Measurements from ENCODE around the gene JOSD2. TPM values are rescaled to one million over a fixed set of nuclear protein-coding genes. Genes with fewer than 3 reads are reported as not detected.

JOSD2 gene
- total and polyA plus RNA-seq, 9 of the 15 experiments (the other 6 are each of a cell fraction or from before 2014, with no cell fraction given), result 0.06 to 14.4 (median 3.1) TPM

DNA sequence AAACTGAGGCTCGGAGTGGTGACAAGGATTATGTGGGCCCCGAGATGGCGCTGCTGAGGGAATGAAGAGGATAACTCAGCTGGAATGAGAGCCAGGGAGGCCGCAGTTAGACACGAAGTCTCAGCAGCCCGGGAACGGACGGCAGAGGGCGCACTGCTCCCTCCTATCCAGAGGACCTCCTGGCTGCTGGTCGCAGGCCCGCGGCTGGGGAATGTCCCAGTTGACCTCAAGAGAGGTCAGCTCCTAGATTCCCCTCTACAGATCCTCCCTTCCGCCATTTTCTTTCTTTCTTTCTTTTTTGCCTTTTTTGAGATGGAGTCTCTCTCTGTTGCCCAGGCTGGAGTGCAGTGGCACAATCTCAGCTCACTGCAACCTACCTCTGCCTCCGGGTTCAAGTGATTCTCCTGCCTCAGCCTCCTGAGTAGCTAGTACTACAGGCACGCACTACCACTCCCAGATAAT lies 26.8 kb upstream of the JOSD2 start (continued):
- TF ChIP-seq BACH1 (tag; IDR thresholded peaks at IDR 0.05) (no peak), WHSC1 (IDR thresholded peaks at IDR 0.05; ENCODE audit: low read length) (no peak), RNF2 (IDR thresholded peaks at IDR 0.05) (no peak), NR2C2 (CRISPR knock-in tag; IDR thresholded peaks at IDR 0.05) (peak; percentile 97), NR2C2 (tag; IDR thresholded peaks at IDR 0.05) (peak; percentile 98), TEAD1 (CRISPR knock-in tag; IDR thresholded peaks at IDR 0.05) (peak in 1 of 2 experiments; percentile 74; a peak in 1 of 4 replicates), PRMT5 (CRISPR knock-in tag; IDR thresholded peaks at IDR 0.05) (no peak), ATF7 (IDR thresholded peaks at IDR 0.05) (peak; percentile 54), SMAD3 (CRISPR knock-in tag; conservative IDR thresholded peaks at IDR 0.05) (peak; percentile 86; the same call in 1 of the 2 replicates), FOSL1 (tag; conservative IDR thresholded peaks at IDR 0.05) (0 out of 2 replicates have a peak, but pooled peaks have one; percentile 13), ZNF830 (CRISPR knock-in tag; IDR thresholded peaks at IDR 0.05) (no peak), SMC3 (conservative IDR thresholded peaks at IDR 0.05; ENCODE audit: insufficient read depth, low read depth, low read length) (peak; percentile 91), KDM1A (IDR thresholded peaks at IDR 0.05) (peak; percentile 75 to 89)
- TF ChIP-seq, protein P1, sequence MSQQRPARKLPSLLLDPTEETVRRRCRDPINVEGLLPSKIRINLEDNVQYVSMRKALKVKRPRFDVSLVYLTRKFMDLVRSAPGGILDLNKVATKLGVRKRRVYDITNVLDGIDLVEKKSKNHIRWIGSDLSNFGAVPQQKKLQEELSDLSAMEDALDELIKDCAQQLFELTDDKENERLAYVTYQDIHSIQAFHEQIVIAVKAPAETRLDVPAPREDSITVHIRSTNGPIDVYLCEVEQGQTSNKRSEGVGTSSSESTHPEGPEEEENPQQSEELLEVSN (IDR thresholded peaks at IDR 0.05; ENCODE audit: borderline replicate concordance in 1 of 2, extremely low read depth in 1 of 2, insufficient read depth in 1 of 2, insufficient read length in 1 of 2, low read depth in 1 of 2, low read length in 1 of 2, poor library complexity in 1 of 2, severe bottlenecking in 1 of 2), result peak in 1 of 2 experiments; percentile 16
- TF ChIP-seq, protein P2, sequence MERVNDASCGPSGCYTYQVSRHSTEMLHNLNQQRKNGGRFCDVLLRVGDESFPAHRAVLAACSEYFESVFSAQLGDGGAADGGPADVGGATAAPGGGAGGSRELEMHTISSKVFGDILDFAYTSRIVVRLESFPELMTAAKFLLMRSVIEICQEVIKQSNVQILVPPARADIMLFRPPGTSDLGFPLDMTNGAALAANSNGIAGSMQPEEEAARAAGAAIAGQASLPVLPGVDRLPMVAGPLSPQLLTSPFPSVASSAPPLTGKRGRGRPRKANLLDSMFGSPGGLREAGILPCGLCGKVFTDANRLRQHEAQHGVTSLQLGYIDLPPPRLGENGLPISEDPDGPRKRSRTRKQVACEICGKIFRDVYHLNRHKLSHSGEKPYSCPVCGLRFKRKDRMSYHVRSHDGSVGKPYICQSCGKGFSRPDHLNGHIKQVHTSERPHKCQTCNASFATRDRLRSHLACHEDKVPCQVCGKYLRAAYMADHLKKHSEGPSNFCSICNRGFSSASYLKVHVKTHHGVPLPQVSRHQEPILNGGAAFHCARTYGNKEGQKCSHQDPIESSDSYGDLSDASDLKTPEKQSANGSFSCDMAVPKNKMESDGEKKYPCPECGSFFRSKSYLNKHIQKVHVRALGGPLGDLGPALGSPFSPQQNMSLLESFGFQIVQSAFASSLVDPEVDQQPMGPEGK (CRISPR knock-in tag; IDR thresholded peaks at IDR 0.05; ENCODE audit: borderline replicate concordance), result no peak
- TF ChIP-seq, protein P3, sequence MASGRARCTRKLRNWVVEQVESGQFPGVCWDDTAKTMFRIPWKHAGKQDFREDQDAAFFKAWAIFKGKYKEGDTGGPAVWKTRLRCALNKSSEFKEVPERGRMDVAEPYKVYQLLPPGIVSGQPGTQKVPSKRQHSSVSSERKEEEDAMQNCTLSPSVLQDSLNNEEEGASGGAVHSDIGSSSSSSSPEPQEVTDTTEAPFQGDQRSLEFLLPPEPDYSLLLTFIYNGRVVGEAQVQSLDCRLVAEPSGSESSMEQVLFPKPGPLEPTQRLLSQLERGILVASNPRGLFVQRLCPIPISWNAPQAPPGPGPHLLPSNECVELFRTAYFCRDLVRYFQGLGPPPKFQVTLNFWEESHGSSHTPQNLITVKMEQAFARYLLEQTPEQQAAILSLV (tag; IDR thresholded peaks at IDR 0.05), result peak; percentile 62
- TF ChIP-seq, protein P4, sequence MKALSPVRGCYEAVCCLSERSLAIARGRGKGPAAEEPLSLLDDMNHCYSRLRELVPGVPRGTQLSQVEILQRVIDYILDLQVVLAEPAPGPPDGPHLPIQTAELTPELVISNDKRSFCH (CRISPR knock-in tag; IDR thresholded peaks at IDR 0.05), result no peak
- TF ChIP-seq, protein P4 (tag; IDR thresholded peaks at IDR 0.05), result 0 out of 2 replicates have a peak, but pooled peaks have one; percentile 54
- TF ChIP-seq, protein P5, sequence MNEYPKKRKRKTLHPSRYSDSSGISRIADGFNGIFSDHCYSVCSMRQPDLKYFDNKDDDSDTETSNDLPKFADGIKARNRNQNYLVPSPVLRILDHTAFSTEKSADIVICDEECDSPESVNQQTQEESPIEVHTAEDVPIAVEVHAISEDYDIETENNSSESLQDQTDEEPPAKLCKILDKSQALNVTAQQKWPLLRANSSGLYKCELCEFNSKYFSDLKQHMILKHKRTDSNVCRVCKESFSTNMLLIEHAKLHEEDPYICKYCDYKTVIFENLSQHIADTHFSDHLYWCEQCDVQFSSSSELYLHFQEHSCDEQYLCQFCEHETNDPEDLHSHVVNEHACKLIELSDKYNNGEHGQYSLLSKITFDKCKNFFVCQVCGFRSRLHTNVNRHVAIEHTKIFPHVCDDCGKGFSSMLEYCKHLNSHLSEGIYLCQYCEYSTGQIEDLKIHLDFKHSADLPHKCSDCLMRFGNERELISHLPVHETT (CRISPR knock-in tag; conservative IDR thresholded peaks at IDR 0.05 in 1 of 2, IDR thresholded peaks at IDR 0.05 in 1 of 2), result 0 out of 4 replicates have a peak, but pooled peaks of 1 of the 2 experiments have one; percentile 32
- TF ChIP-seq, protein P6, sequence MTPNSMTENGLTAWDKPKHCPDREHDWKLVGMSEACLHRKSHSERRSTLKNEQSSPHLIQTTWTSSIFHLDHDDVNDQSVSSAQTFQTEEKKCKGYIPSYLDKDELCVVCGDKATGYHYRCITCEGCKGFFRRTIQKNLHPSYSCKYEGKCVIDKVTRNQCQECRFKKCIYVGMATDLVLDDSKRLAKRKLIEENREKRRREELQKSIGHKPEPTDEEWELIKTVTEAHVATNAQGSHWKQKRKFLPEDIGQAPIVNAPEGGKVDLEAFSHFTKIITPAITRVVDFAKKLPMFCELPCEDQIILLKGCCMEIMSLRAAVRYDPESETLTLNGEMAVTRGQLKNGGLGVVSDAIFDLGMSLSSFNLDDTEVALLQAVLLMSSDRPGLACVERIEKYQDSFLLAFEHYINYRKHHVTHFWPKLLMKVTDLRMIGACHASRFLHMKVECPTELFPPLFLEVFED (CRISPR knock-in tag; conservative IDR thresholded peaks at IDR 0.05), result 0 out of 2 replicates have a peak, but pooled peaks have one; percentile 57
